ENCODE data around the gene PTPRB. TPM values are rescaled to one million over a fixed set of nuclear protein-coding genes. Genes with fewer than 3 reads are reported as not detected.

PTPRB gene
- total and polyA plus RNA-seq, 3 donors from 2014 or later = 5.3 to 10.9 (median 7.2) TPM

GRCh38 chr12:70635755-70636154 lies 1.5 kb downstream of the PTPRB start:
- no peak for DNase-seq
- WGBS, 2 donors = 73 to 75% methylated on average over 7 of the region's 7 CpGs
- H3K27ac ChIP-seq = no peak overlapping the region
- no peak for TF ChIP-seq POLR2A (IDR thresholded peaks at IDR 0.05)
- no peak for TF ChIP-seq CTCF (IDR thresholded peaks at IDR 0.05)
- no peaks in the 10 kb centered on the region for H3K4me1 ChIP-seq
- intact Hi-C loops (cut with DNase I; ENCODE audit: low total_unique reads) = no loop called here
- H3K9me3 ChIP-seq = no peaks in the 10 kb centered on the region
- no peaks in the 10 kb centered on the region for H3K27me3 ChIP-seq
- no peaks in the 10 kb centered on the region for H3K36me3 ChIP-seq (ENCODE audit: low read depth, missing control alignments)
- H3K4me3 ChIP-seq = no peak overlapping the region

- Histone ChIP-seq H3K9me3 (no peaks in the 10 kb centered on the region), H3K4me3 (no peak overlapping the region), H3K4me1 (no peaks in the 10 kb centered on the region), H3K27me3 (no peaks in the 10 kb centered on the region), H3K27ac (no peak overlapping the region), H3K36me3 (ENCODE audit: low read depth, missing control alignments) (no peaks in the 10 kb centered on the region)
- 81 to 86% methylated on average over 3 of the region's 3 CpGs for WGBS, 2 donors
- no peak for DNase-seq
- TF ChIP-seq CTCF (IDR thresholded peaks at IDR 0.05) (no peak), POLR2A (IDR thresholded peaks at IDR 0.05) (no peak)
- intact Hi-C loops (cut with DNase I; ENCODE audit: low total_unique reads) = no loop called here
These were observed 8.3 kb downstream of the PTPRB start for GRCh38 chr12:70628701-70629480.

GRCh38 chr12:70627677-70628076 lies 9.6 kb downstream of the PTPRB start:
- no peaks in the 10 kb centered on the region for H3K27me3 ChIP-seq
- no peak overlapping the region for H3K4me3 ChIP-seq
- no peak for TF ChIP-seq CTCF (IDR thresholded peaks at IDR 0.05)
- TF ChIP-seq POLR2A (IDR thresholded peaks at IDR 0.05) = no peak
- 75 to 76% methylated on average over 5 of the region's 5 CpGs for WGBS, 2 donors
- DNase-seq = no peak
- no peak overlapping the region for H3K27ac ChIP-seq
- no peaks in the 10 kb centered on the region for H3K9me3 ChIP-seq
- intact Hi-C loops (cut with DNase I; ENCODE audit: low total_unique reads) = no loop called here
- H3K4me1 ChIP-seq = no peaks in the 10 kb centered on the region
- no peaks in the 10 kb centered on the region for H3K36me3 ChIP-seq (ENCODE audit: low read depth, missing control alignments)

DNA sequence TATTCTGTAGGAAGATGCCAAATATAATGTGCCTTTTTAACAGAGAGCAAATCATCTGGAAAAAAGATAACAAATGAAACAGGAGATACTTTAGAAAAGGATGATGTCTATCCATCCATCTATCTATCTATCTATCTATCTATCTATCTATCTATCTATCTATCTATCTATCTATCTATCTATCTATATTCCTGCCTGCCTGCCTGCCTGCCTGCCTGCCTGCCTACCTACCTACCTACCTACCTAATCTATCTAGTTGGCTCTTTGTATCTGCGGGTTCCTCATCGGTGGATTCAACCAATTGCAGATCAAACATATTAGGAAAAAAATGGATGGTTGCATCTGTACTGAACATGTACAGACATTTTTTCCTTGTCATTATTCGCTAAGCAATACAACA lies 11.0 kb downstream of the PTPRB start:
- no peaks in the 10 kb centered on the region for H3K4me1 ChIP-seq
- WGBS, 2 donors = 93 to 96% methylated on average over 3 of the region's 3 CpGs
- no peak for DNase-seq
- H3K4me3 ChIP-seq = no peak overlapping the region
- H3K9me3 ChIP-seq = no peaks in the 10 kb centered on the region
- TF ChIP-seq CTCF (IDR thresholded peaks at IDR 0.05) = no peak
- TF ChIP-seq POLR2A (IDR thresholded peaks at IDR 0.05) = no peak
- intact Hi-C loops (cut with DNase I; ENCODE audit: low total_unique reads) = no loop called here
- H3K36me3 ChIP-seq (ENCODE audit: low read depth, missing control alignments) = no peaks in the 10 kb centered on the region
- H3K27me3 ChIP-seq = no peaks in the 10 kb centered on the region
- H3K27ac ChIP-seq = no peak overlapping the region

Measured in testis (tissue), 3 donors.